HEK293 (cell line): ENCODE data around the gene GALNT2.

Source experiments
- FEZF1 ChIP-seq: fragments of 450-650 bp; formaldehyde crosslinking; IDR thresholded peaks from 2 replicates; pipeline ENCODE4 v1.5.1; 2016; ENCODE audit warnings: missing biosample characterization, missing genetic modification characterization
- GLIS2 ChIP-seq: fragments of 450-650 bp; formaldehyde crosslinking; IDR thresholded peaks from 2 replicates; pipeline ENCODE4 v1.5.1; 2016; ENCODE audit warnings: missing biosample characterization, missing genetic modification characterization
- KLF17 ChIP-seq: fragments of 450-650 bp; formaldehyde crosslinking; IDR thresholded peaks from 2 replicates; pipeline ENCODE4 v1.5.1; 2016; ENCODE audit warnings: missing biosample characterization, missing genetic modification characterization
- MYNN ChIP-seq: fragments of 450-650 bp; formaldehyde crosslinking; IDR thresholded peaks from 2 replicates; pipeline ENCODE4 v1.5.1; 2016; ENCODE audit warnings: missing biosample characterization, missing genetic modification characterization, borderline replicate concordance
- OSR2 ChIP-seq: fragments of 450-650 bp; formaldehyde crosslinking; IDR thresholded peaks from 2 replicates; pipeline ENCODE4 v1.5.1; 2016; ENCODE audit warnings: missing biosample characterization, missing genetic modification characterization
- ZBTB1 ChIP-seq: fragments of 450-650 bp; formaldehyde crosslinking; IDR thresholded peaks from 2 replicates; pipeline ENCODE4 v1.5.1; 2016; ENCODE audit warnings: missing biosample characterization, missing genetic modification characterization
- ZBTB21 ChIP-seq: fragments of 450-650 bp; formaldehyde crosslinking; IDR thresholded peaks from 2 replicates; pipeline ENCODE4 v1.5.1; 2017; ENCODE audit warnings: missing biosample characterization, missing genetic modification characterization
- ZEB2 ChIP-seq: fragments of 450-650 bp; formaldehyde crosslinking; IDR thresholded peaks from 2 replicates; pipeline ENCODE4 v1.5.1; 2016; ENCODE audit warnings: missing biosample characterization, missing genetic modification characterization
- ZFP3 ChIP-seq: fragments of 450-650 bp; formaldehyde crosslinking; IDR thresholded peaks from 2 replicates; pipeline ENCODE4 v1.5.1; 2016; ENCODE audit warnings: low read depth, missing biosample characterization, missing genetic modification characterization
- ZNF114 ChIP-seq: fragments of 450-650 bp; formaldehyde crosslinking; IDR thresholded peaks from 2 replicates; pipeline ENCODE4 v1.5.0; 2017; ENCODE audit warnings: missing biosample characterization, missing genetic modification characterization
- ZNF121 ChIP-seq: fragments of 450-650 bp; formaldehyde crosslinking; IDR thresholded peaks from 2 replicates; pipeline ENCODE4 v1.5.1; 2016; ENCODE audit warnings: missing biosample characterization, missing genetic modification characterization
- ZNF16 ChIP-seq: fragments of 450-650 bp; formaldehyde crosslinking; IDR thresholded peaks from 2 replicates; pipeline ENCODE4 v1.5.1; 2016; ENCODE audit warnings: low read depth, missing biosample characterization, missing genetic modification characterization
- ZNF19 ChIP-seq: fragments of 450-650 bp; formaldehyde crosslinking; IDR thresholded peaks from 2 replicates; pipeline ENCODE4; 2016; ENCODE audit warnings: missing biosample characterization, missing genetic modification characterization, low read depth
- ZNF23 ChIP-seq: fragments of 450-650 bp; formaldehyde crosslinking; IDR thresholded peaks from 2 replicates; pipeline ENCODE4 v1.5.1; 2016; ENCODE audit warnings: missing biosample characterization, missing genetic modification characterization, borderline replicate concordance
- ZNF366 ChIP-seq: fragments of 450-650 bp; formaldehyde crosslinking; conservative IDR thresholded peaks from 2 replicates; pipeline ENCODE4 v1.5.1; 2016; ENCODE audit warnings: missing biosample characterization, missing genetic modification characterization
- ZNF391 ChIP-seq: fragments of 450-650 bp; formaldehyde crosslinking; IDR thresholded peaks from 2 replicates; pipeline ENCODE4 v1.5.1; 2016; ENCODE audit warnings: low read depth, missing biosample characterization, missing genetic modification characterization, borderline replicate concordance
- ZNF394 ChIP-seq: fragments of 450-650 bp; formaldehyde crosslinking; IDR thresholded peaks from 2 replicates; pipeline ENCODE4 v1.5.1; 2016; ENCODE audit warnings: missing biosample characterization, missing genetic modification characterization, mild to moderate bottlenecking, moderate library complexity, borderline replicate concordance
- ZNF398 ChIP-seq: fragments of 450-650 bp; formaldehyde crosslinking; IDR thresholded peaks from 2 replicates; pipeline ENCODE4 v1.5.1; 2017; ENCODE audit warnings: missing biosample characterization, missing genetic modification characterization
- ZNF549 ChIP-seq: fragments of 450-650 bp; IDR thresholded peaks from 2 replicates; pipeline ENCODE4 v1.5.1; 2018; ENCODE audit warnings: missing biosample characterization, missing genetic modification characterization, mild to moderate bottlenecking, inconsistent platforms, moderate library complexity
- ZNF561 ChIP-seq: fragments of 450-650 bp; IDR thresholded peaks from 2 replicates; pipeline ENCODE4 v1.5.1; 2018; ENCODE audit warnings: missing biosample characterization, missing genetic modification characterization, borderline replicate concordance
- ZNF571 ChIP-seq: fragments of 450-650 bp; formaldehyde crosslinking; IDR thresholded peaks from 2 replicates; pipeline ENCODE4 v1.5.0; 2017; ENCODE audit warnings: missing biosample characterization, missing genetic modification characterization
- ZNF768 ChIP-seq: fragments of 450-650 bp; formaldehyde crosslinking; IDR thresholded peaks from 2 replicates; pipeline ENCODE4 v1.5.1; 2018; ENCODE audit warnings: missing biosample characterization, mild to moderate bottlenecking, missing genetic modification characterization
- ZNF792 ChIP-seq: fragments of 450-650 bp; formaldehyde crosslinking; IDR thresholded peaks from 2 replicates; pipeline ENCODE4 v1.5.1; 2016; ENCODE audit warnings: missing biosample characterization, missing genetic modification characterization
- ZSCAN23 ChIP-seq: fragments of 450-650 bp; formaldehyde crosslinking; IDR thresholded peaks from 2 replicates; pipeline ENCODE4 v1.5.1; 2016; ENCODE audit warnings: missing biosample characterization, missing genetic modification characterization
- ZXDB ChIP-seq: fragments of 450-650 bp; formaldehyde crosslinking; IDR thresholded peaks from 2 replicates; pipeline ENCODE4 v1.5.1; 2016; ENCODE audit warnings: missing biosample characterization, missing genetic modification characterization
- TF ChIP-seq, protein P1 (sequence below): fragments of 450-650 bp; formaldehyde crosslinking; IDR thresholded peaks from 2 replicates; pipeline ENCODE4 v1.5.1; 2017; ENCODE audit warnings: missing biosample characterization, missing genetic modification characterization
- TF ChIP-seq, protein P2 (sequence below): fragments of 450-650 bp; formaldehyde crosslinking; IDR thresholded peaks from 2 replicates; pipeline ENCODE4 v1.5.1; 2016; ENCODE audit warnings: missing biosample characterization, missing genetic modification characterization
- TF ChIP-seq, protein P3 (sequence below): fragments of 450-650 bp; formaldehyde crosslinking; IDR thresholded peaks from 2 replicates; pipeline ENCODE4 v1.5.1; 2016; ENCODE audit warnings: missing biosample characterization, missing genetic modification characterization
- TF ChIP-seq, protein P4 (sequence below): fragments of 450-650 bp; formaldehyde crosslinking; IDR thresholded peaks from 2 replicates; pipeline ENCODE4 v1.5.1; 2016; ENCODE audit warnings: missing biosample characterization, missing genetic modification characterization, borderline replicate concordance

Gene GALNT2

GRCh38 chr1:230102472-230102871, 35.4 kb downstream of the GALNT2 start (continued):
- TF ChIP-seq ZSCAN23 (tag by site-specific recombination), result no peak
- TF ChIP-seq ZNF571, result no peak
- no peak for TF ChIP-seq ZNF561 (tag by site-specific recombination)
- peak; percentile 82 for TF ChIP-seq FEZF1
- TF ChIP-seq MYNN (tag by site-specific recombination), result no peak
- TF ChIP-seq ZNF121 (tag by site-specific recombination), result no peak
- TF ChIP-seq ZNF16 (tag by site-specific recombination), result no peak
- TF ChIP-seq, protein P1, sequence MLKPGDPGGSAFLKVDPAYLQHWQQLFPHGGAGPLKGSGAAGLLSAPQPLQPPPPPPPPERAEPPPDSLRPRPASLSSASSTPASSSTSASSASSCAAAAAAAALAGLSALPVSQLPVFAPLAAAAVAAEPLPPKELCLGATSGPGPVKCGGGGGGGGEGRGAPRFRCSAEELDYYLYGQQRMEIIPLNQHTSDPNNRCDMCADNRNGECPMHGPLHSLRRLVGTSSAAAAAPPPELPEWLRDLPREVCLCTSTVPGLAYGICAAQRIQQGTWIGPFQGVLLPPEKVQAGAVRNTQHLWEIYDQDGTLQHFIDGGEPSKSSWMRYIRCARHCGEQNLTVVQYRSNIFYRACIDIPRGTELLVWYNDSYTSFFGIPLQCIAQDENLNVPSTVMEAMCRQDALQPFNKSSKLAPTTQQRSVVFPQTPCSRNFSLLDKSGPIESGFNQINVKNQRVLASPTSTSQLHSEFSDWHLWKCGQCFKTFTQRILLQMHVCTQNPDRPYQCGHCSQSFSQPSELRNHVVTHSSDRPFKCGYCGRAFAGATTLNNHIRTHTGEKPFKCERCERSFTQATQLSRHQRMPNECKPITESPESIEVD (tag by site-specific recombination), result peak; percentile 81
- TF ChIP-seq GLIS2 (tag by site-specific recombination), result no peak
- TF ChIP-seq ZNF792 (tag by site-specific recombination), result no peak
- TF ChIP-seq, protein P2, sequence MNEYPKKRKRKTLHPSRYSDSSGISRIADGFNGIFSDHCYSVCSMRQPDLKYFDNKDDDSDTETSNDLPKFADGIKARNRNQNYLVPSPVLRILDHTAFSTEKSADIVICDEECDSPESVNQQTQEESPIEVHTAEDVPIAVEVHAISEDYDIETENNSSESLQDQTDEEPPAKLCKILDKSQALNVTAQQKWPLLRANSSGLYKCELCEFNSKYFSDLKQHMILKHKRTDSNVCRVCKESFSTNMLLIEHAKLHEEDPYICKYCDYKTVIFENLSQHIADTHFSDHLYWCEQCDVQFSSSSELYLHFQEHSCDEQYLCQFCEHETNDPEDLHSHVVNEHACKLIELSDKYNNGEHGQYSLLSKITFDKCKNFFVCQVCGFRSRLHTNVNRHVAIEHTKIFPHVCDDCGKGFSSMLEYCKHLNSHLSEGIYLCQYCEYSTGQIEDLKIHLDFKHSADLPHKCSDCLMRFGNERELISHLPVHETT (tag by site-specific recombination), result no peak; the same call in 1 of the 2 replicates
- no peak for TF ChIP-seq ZNF114
- peak; percentile 51 for TF ChIP-seq KLF17 (tag by site-specific recombination)
- peak; percentile 62 for TF ChIP-seq ZXDB
- 0 out of 2 replicates have a peak, but pooled peaks have one; percentile 28 for TF ChIP-seq ZEB2 (tag by site-specific recombination)
- no peak for TF ChIP-seq ZNF394
- TF ChIP-seq ZNF549 (tag by site-specific recombination), result no peak
- TF ChIP-seq ZNF366 (tag by site-specific recombination), result peak; percentile 51; the same call in 1 of the 2 replicates
- no peak for TF ChIP-seq ZBTB21 (tag by site-specific recombination)
- TF ChIP-seq OSR2, result peak; percentile 83
- TF ChIP-seq, protein P3, sequence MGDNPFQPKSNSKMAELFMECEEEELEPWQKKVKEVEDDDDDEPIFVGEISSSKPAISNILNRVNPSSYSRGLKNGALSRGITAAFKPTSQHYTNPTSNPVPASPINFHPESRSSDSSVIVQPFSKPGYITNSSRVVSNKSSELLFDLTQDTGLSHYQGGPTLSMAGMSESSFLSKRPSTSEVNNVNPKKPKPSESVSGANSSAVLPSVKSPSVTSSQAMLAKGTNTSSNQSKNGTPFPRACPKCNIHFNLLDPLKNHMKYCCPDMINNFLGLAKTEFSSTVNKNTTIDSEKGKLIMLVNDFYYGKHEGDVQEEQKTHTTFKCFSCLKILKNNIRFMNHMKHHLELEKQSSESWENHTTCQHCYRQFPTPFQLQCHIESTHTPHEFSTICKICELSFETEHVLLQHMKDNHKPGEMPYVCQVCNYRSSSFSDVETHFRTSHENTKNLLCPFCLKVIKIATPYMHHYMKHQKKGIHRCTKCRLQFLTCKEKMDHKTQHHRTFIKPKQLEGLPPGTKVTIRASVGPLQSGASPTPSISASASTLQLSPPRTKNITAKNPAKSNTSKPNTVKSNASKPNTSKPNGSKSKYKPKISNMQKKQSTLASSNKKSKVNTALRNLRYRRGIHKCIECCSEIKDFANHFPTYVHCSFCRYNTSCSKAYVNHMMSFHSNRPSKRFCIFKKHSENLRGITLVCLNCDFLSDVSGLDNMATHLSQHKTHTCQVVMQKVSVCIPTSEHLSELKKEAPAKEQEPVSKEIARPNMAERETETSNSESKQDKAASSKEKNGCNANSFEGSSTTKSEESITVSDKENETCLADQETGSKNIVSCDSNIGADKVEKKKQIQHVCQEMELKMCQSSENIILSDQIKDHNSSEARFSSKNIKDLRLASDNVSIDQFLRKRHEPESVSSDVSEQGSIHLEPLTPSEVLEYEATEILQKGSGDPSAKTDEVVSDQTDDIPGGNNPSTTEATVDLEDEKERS (tag by site-specific recombination), result no peak
- no peak for TF ChIP-seq ZNF398 (tag by site-specific recombination)
- no peak for TF ChIP-seq ZNF768
- TF ChIP-seq ZNF391 (tag by site-specific recombination), result no peak
- no peak for TF ChIP-seq ZFP3 (tag by site-specific recombination)
- no peak for TF ChIP-seq ZNF19
- no peak for TF ChIP-seq ZNF23 (tag by site-specific recombination)
- TF ChIP-seq ZBTB1 (tag by site-specific recombination), result no peak
- TF ChIP-seq, protein P4, sequence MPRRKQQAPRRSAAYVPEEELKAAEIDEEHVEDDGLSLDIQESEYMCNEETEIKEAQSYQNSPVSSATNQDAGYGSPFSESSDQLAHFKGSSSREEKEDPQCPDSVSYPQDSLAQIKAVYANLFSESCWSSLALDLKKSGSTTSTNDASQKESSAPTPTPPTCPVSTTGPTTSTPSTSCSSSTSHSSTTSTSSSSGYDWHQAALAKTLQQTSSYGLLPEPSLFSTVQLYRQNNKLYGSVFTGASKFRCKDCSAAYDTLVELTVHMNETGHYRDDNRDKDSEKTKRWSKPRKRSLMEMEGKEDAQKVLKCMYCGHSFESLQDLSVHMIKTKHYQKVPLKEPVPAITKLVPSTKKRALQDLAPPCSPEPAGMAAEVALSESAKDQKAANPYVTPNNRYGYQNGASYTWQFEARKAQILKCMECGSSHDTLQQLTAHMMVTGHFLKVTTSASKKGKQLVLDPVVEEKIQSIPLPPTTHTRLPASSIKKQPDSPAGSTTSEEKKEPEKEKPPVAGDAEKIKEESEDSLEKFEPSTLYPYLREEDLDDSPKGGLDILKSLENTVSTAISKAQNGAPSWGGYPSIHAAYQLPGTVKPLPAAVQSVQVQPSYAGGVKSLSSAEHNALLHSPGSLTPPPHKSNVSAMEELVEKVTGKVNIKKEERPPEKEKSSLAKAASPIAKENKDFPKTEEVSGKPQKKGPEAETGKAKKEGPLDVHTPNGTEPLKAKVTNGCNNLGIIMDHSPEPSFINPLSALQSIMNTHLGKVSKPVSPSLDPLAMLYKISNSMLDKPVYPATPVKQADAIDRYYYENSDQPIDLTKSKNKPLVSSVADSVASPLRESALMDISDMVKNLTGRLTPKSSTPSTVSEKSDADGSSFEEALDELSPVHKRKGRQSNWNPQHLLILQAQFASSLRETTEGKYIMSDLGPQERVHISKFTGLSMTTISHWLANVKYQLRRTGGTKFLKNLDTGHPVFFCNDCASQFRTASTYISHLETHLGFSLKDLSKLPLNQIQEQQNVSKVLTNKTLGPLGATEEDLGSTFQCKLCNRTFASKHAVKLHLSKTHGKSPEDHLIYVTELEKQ, result peak; percentile 79; the same call in 1 of the 2 replicates
